GM23248 (cell line): Measurements from ENCODE around the gene SLC9A5. TPM values are rescaled to one million over a fixed set of nuclear protein-coding genes. Genes with fewer than 3 reads are reported as not detected.

ENCODE experiments used
- DNase-seq: peaks from one replicate; pipeline ENCODE4 v3.0.0-alpha.2; 2015
- H2AFZ ChIP-seq: fragments of 200-600 bp; sonication (generic); 2 replicates; pipeline ENCODE4 v1.6.1; 2016; ENCODE audit warnings: antibody characterized with exemption
- H3F3A ChIP-seq: fragments of 200-600 bp; sonication (generic); 2 replicates; pipeline ENCODE4 v1.6.1; 2016; ENCODE audit warnings: mild to moderate bottlenecking, antibody characterized with exemption, mixed run types; ENCODE audit not compliant: insufficient read depth
- H3K27ac ChIP-seq: fragments of 200-600 bp; sonication (generic); 2 replicates; pipeline ENCODE4 v1.5.1; 2016; ENCODE audit warnings: mild to moderate bottlenecking
- H3K27me3 ChIP-seq: fragments of 200-600 bp; sonication (generic); replicated peaks from 2 replicates; pipeline ENCODE4 v1.6.1; 2016; ENCODE audit warnings: mild to moderate bottlenecking; ENCODE audit not compliant: insufficient read depth
- H3K36me3 ChIP-seq: fragments of 200-600 bp; sonication (generic); 2 replicates; pipeline ENCODE4 v1.6.1; 2016; ENCODE audit warnings: low read depth, mild to moderate bottlenecking
- H3K4me1 ChIP-seq: fragments of 200-600 bp; sonication (generic); 2 replicates; pipeline ENCODE4 v1.6.1; 2016; ENCODE audit warnings: mild to moderate bottlenecking; ENCODE audit not compliant: insufficient read depth
- H3K4me2 ChIP-seq: fragments of 200-600 bp; sonication (generic); one replicate; pipeline ENCODE4 v1.6.1; 2016; ENCODE audit warnings: mild to moderate bottlenecking; ENCODE audit not compliant: unreplicated experiment
- H3K4me3 ChIP-seq: fragments of 200-600 bp; sonication (generic); 2 replicates; pipeline ENCODE4 v1.5.1; 2016; ENCODE audit warnings: mild to moderate bottlenecking
- H3K79me2 ChIP-seq: fragments of 200-600 bp; sonication (generic); 2 replicates; pipeline ENCODE4 v1.6.1; 2016; ENCODE audit warnings: mild to moderate bottlenecking; ENCODE audit not compliant: insufficient read depth
- H3K9ac ChIP-seq: fragments of 200-600 bp; sonication (generic); 2 replicates; pipeline ENCODE4 v1.6.1; 2016; ENCODE audit warnings: mild to moderate bottlenecking
- H3K9me2 ChIP-seq: fragments of 200-600 bp; sonication (generic); 2 replicates; pipeline ENCODE4 v1.6.1; 2016; ENCODE audit warnings: mixed run types, mild to moderate bottlenecking, moderate library complexity; ENCODE audit not compliant: insufficient read depth
- H3K9me3 ChIP-seq: fragments of 200-600 bp; sonication (generic); one replicate; pipeline ENCODE4 v1.6.1; 2017; ENCODE audit warnings: low read depth
- H4K20me1 ChIP-seq: fragments of 200-600 bp; sonication (generic); 2 replicates; pipeline ENCODE4 v1.6.0; 2016; ENCODE audit not compliant: insufficient read depth
- EZH2 ChIP-seq: fragments of 200-600 bp; sonication (generic); IDR thresholded peaks from 2 replicates; pipeline ENCODE4 v1.6.1; 2018; ENCODE audit warnings: antibody characterized with exemption, mild to moderate bottlenecking; ENCODE audit not compliant: insufficient read depth, poor library complexity, severe bottlenecking
- EZH2phosphoT487 ChIP-seq: fragments of 200-600 bp; sonication (generic); IDR thresholded peaks from 2 replicates; pipeline ENCODE4 v1.6.1; 2018; ENCODE audit warnings: antibody characterized with exemption, moderate library complexity, mild to moderate bottlenecking, low read depth; ENCODE audit not compliant: insufficient read depth
- WGBS, 2 experiments: methylation state at CpG; one replicate each; pipeline ENCODE4 v1.1.6; 2015 to 2017; ENCODE audit warnings: low lambda C conversion rate in 2 of 2, low coverage in 1 of 2; ENCODE audit errors: missing lambda C conversion rate in 2 of 2; 5-methylcytosine and 5-hydroxymethylcytosine counted together
- in situ Hi-C: fragments of 300-500 bp; cut with MboI; formaldehyde crosslinking; loops from 2 replicates; pipeline ENCODE4 v1.15.0; 2020
- polyA plus RNA-seq: library from polyadenylated mRNA; unstranded; fragments of >200 nt; fragmentation: Nextera tagmentation; extraction: Ambion mirVana; gene quantifications from 2 replicates; pipeline ENCODE4 v1.2.1, GENCODE V29; 2016
- total RNA-seq: library from RNA; depleted of rRNA; stranded (reverse); fragments of >200 nt; shearing (Covaris generic); gene quantifications from 2 replicates; pipeline ENCODE4 v1.2.3, GENCODE V29; 2014

SLC9A5 gene
- total and polyA plus RNA-seq, 2 experiments from 2014 or later: 2.2 to 2.5 TPM

DNA sequence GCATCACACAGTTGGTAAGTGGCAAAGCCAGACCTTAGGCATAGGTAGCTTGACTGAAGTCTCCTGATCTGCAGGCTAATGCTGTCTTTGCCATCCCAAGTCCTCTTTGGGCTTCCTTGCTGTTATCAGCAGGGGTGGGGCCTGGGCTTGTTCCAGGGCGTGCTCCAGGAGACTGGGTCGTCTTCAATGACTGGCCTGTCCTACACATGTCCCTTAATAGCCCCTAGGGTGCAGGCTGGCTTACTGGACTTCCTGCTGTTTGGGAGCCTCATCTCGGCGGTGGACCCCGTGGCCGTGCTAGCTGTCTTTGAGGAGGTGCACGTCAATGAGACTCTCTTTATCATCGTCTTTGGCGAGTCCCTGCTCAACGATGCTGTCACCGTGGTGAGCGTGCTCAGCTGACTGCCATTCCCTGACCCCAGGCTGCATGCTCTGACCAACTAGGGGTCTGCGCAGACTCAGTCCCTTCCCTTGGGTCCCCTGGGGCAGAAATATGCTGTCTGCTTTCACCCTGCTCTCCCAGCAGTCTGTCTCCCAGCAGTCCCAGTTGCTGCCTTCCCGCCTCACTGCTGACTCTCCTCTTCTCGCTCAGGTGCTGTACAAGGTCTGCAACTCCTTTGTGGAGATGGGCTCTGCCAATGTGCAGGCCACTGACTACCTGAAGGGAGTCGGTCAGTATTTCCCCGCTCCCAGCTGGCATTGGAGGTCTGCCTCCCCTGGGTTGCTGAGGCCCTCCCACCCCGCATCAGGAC is 6.2 kb downstream of the SLC9A5 start:
- H3K9ac ChIP-seq: no peak overlapping the region
- no peak overlapping the region for H2AFZ ChIP-seq
- no peaks in the 10 kb centered on the region for H4K20me1 ChIP-seq
- H3K36me3 ChIP-seq: no peaks in the 10 kb centered on the region
- no peaks in the 10 kb centered on the region for H3K27me3 ChIP-seq
- H3K27ac ChIP-seq: no peak overlapping the region
- WGBS, 2 experiments: 85 to 86% methylated on average over 17 to 18 of the region's 18 CpGs
- in situ Hi-C loops: no loop called here
- no peak for DNase-seq
- 0 out of 2 replicates have a peak, but pooled peaks cover 15% of the 10 kb centered on the region for H3F3A ChIP-seq
- no peak overlapping the region for H3K4me2 ChIP-seq
- H3K4me1 ChIP-seq: peaks cover 10% of the 10 kb centered on the region
- no peaks in the 10 kb centered on the region for H3K9me2 ChIP-seq
- H3K79me2 ChIP-seq: no peaks in the 10 kb centered on the region
- TF ChIP-seq EZH2phosphoT487 (no peak), EZH2 (no peak)
- no peak overlapping the region for H3K4me3 ChIP-seq
- H3K9me3 ChIP-seq: no peaks in the 10 kb centered on the region

DNA sequence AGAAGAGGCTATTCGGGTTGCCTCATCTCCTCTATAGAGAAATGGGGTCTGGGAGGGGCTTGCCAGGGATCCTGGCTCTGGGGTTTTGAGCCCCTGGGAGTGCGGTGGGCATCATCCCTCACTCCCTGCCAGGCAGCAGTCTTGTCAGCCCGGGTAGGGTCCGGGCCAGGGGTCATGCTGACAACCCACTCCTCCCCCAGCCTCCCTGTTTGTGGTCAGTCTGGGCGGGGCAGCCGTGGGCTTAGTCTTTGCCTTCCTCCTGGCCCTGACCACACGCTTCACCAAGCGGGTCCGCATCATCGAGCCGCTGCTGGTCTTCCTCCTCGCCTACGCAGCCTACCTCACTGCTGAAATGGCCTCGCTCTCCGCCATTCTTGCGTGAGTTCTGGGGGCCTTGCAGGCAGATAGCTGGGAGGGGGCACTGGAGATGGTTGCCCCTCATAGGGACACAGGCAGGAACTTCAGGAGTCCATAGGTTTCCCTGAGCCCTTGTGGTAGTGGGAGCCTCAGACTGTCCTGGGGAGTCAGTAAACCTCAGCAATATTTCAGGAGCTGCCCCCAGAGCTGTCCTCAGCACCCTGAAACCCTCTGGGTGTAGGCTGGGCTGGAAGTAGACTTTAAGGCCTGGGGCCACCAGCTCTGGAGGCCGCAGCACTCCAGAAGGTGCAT is 6.9 kb downstream of the SLC9A5 start:
- DNase-seq: no peak
- H3K27me3 ChIP-seq: no peaks in the 10 kb centered on the region
- no peaks in the 10 kb centered on the region for H4K20me1 ChIP-seq
- H3K4me1 ChIP-seq: peaks cover 7% of the 10 kb centered on the region
- H3K4me3 ChIP-seq: no peak overlapping the region
- no peaks in the 10 kb centered on the region for H3K9me3 ChIP-seq
- TF ChIP-seq EZH2: no peak
- no peak for TF ChIP-seq EZH2phosphoT487
- WGBS, 2 experiments: 95 to 96% methylated on average over 17 of the region's 17 CpGs
- H3K9ac ChIP-seq: no peak overlapping the region
- H3K4me2 ChIP-seq: no peak overlapping the region
- H2AFZ ChIP-seq: no peak overlapping the region
- H3K27ac ChIP-seq: no peak overlapping the region
- no peaks in the 10 kb centered on the region for H3K79me2 ChIP-seq
- in situ Hi-C loops: no loop called here
- H3K9me2 ChIP-seq: no peaks in the 10 kb centered on the region
- 0 out of 2 replicates have a peak, but pooled peaks cover 9% of the 10 kb centered on the region for H3F3A ChIP-seq
- no peaks in the 10 kb centered on the region for H3K36me3 ChIP-seq

DNA sequence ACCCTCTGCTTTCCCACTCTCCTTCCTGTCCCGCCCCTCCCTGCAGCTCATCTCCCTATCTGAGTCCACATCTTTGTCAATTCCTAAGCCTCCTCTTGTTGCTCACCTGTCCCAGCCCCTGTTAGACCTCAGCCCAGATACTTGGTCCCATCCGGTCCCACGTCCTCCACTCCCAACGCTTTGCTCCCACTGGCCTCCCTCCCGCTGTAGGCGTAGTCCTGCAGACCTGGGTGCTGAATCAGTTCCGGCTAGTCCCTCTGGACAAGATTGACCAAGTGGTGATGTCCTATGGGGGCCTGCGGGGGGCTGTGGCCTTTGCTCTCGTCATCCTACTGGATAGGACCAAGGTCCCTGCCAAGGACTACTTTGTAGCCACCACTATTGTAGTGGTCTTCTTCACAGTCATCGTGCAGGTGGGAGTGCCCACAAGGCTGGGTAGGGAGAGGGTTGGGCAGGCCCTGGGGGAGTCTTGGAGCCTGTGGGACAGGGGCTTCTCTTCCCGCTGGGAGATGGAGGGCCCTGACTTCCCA is 8.0 kb downstream of the SLC9A5 start:
- no peak for TF ChIP-seq EZH2phosphoT487
- TF ChIP-seq EZH2: no peak
- Histone ChIP-seq H3K27ac (no peak overlapping the region), H3K9ac (no peak overlapping the region), H2AFZ (no peak overlapping the region), H4K20me1 (no peaks in the 10 kb centered on the region), H3K79me2 (no peaks in the 10 kb centered on the region), H3K4me3 (no peak overlapping the region), H3K36me3 (no peaks in the 10 kb centered on the region), H3K4me1 (peaks cover 7% of the 10 kb centered on the region), H3K4me2 (no peak overlapping the region), H3K9me2 (no peaks in the 10 kb centered on the region), H3K9me3 (no peaks in the 10 kb centered on the region), H3K27me3 (no peaks in the 10 kb centered on the region), H3F3A (0 out of 2 replicates have a peak, but pooled peaks cover 4% of the 10 kb centered on the region)
- in situ Hi-C loops: no loop called here
- 91 to 94% methylated on average over 11 of the region's 11 CpGs for WGBS, 2 experiments
- DNase-seq: no peak

DNA sequence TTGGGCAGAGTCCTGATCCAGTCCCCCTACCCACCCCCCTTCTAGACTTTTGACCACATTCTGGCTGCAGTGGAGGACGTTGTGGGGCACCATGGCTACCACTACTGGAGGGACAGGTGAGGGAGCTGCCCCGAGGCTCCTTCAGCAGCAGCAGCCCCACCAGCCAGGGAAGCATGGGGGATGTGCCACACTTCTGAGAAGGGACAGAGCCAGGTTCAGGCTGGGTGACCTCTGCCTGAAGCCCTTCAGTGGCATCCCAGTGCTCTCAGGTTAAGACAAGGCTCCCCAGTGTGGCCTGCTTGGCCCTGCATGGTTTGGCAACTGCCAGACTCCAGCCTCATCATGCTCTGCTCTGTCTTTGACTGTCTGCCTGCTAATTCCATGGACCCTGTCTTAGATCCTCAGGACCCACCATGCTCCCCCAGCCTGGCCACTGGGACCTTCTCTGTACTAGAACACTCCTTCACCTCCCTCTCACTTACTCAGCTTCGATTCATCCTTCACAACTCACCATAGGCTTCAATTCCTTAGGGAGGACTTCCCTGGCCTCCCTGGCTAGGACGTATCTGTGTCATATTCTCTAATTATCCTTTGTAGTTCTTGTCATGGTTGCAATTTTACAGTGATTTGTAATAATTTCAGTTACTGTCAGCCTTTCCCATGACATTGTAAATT is 8.8 kb downstream of the SLC9A5 start:
- DNase-seq: peak; percentile 77
- Histone ChIP-seq H2AFZ (no peak overlapping the region), H3K9ac (0 out of 2 replicates have a peak overlapping the region, but pooled peaks have one; percentile 24), H3K4me2 (no peak overlapping the region), H3K4me1 (peaks cover 7% of the 10 kb centered on the region), H3F3A (0 out of 2 replicates have a peak, but pooled peaks cover 4% of the 10 kb centered on the region), H3K4me3 (no peak overlapping the region), H3K27ac (no peak overlapping the region), H4K20me1 (no peaks in the 10 kb centered on the region), H3K9me2 (no peaks in the 10 kb centered on the region), H3K27me3 (no peaks in the 10 kb centered on the region), H3K36me3 (no peaks in the 10 kb centered on the region), H3K9me3 (no peaks in the 10 kb centered on the region), H3K79me2 (no peaks in the 10 kb centered on the region)
- 62 to 70% methylated on average over 4 of the region's 4 CpGs for WGBS, 2 experiments
- in situ Hi-C loops: no loop called here
- TF ChIP-seq EZH2phosphoT487 (no peak), EZH2 (no peak)
